Measurements from ENCODE around the gene LINGO3.
"Not testable (repeated sequence)": the region's sequence is repeated elsewhere in the genome, so short reads cannot be mapped to it uniquely, and the experiment has no call there.

Gene LINGO3

GRCh38 chr19:2303211-2303798 lies 4.6 kb downstream of the LINGO3 start:
- no peak for DNase-seq

GRCh38 chr19:2302319-2303210 lies 5.4 kb downstream of the LINGO3 start:
- no peak for DNase-seq

- no peak for DNase-seq
Measured at GRCh38 chr19:2300533-2300932, 7.4 kb downstream of the LINGO3 start.

GRCh38 chr19:2296141-2296540 lies 11.8 kb downstream of the LINGO3 start:
- DNase-seq, result no peak

- no peak for DNase-seq
Measured at GRCh38 chr19:2294687-2295335, 13.1 kb downstream of the LINGO3 start.

- DNase-seq, result no peak
Measured at GRCh38 chr19:2291185-2291751, 16.7 kb downstream of the LINGO3 start.

GRCh38 chr19:2290441-2291184 lies 17.3 kb downstream of the LINGO3 start:
- DNase-seq, result no peak

GRCh38 chr19:2289714-2290435 lies 18.1 kb downstream of the LINGO3 start:
- DNase-seq, result no peak

GRCh38 chr19:2288818-2289713 lies 18.9 kb downstream of the LINGO3 start:
- no peak for DNase-seq

- peak; percentile 48 for DNase-seq
Measured at GRCh38 chr19:2288338-2288817, 19.6 kb downstream of the LINGO3 start.

- DNase-seq, result no peak
Measured at GRCh38 chr19:2287585-2288337, 20.2 kb downstream of the LINGO3 start.

GRCh38 chr19:2286402-2287140 lies 21.4 kb downstream of the LINGO3 start:
- DNase-seq, result no peak

GRCh38 chr19:2283835-2284507 lies 24.0 kb downstream of the LINGO3 start:
- no peak for DNase-seq

- no peak for DNase-seq
Measured at GRCh38 chr19:2282862-2283237, 25.1 kb downstream of the LINGO3 start.

GRCh38 chr19:2282062-2282861 lies 25.7 kb downstream of the LINGO3 start, which contains the start of gene PEAK3:
Gene PEAK3, minus strand, starts transcription at chr19:2282175. Its CDS starts 1,244 bp downstream, at chr19:2280931.
- no peak for DNase-seq

GRCh38 chr19:2281265-2282061 lies 26.5 kb downstream of the LINGO3 start:
- not testable (repeated sequence) for DNase-seq
